ENCODE data around the gene NR6A1. TPM values are rescaled to one million over a fixed set of nuclear protein-coding genes. Genes with fewer than 3 reads are reported as not detected.

NR6A1 gene
- total RNA-seq, 2 experiments from 2014 or later, result 17.5 to 23.0 TPM

GRCh38 chr9:124754289-124754688, 16.8 kb downstream of the NR6A1 start:
- peak; percentile 25 for DNase-seq (ENCODE audit: low spot score)
- POLR2A ChIA-PET, result no interaction called here
- CTCF ChIA-PET (ENCODE audit: unreplicated experiment), result no interaction called here
- BruUV-seq (replicated peaks), result no TSS peak
- Histone ChIP-seq H4K20me1 (ENCODE audit: insufficient read depth, low read length) (peaks cover 40% of the 10 kb centered on the region), H3K4me3 (ENCODE audit: low read depth, low read length, poor library complexity, severe bottlenecking) (no peak overlapping the region), H3K4me2 (ENCODE audit: low read length) (no peak overlapping the region), H2AFZ (ENCODE audit: low read length) (no peak overlapping the region), H3K4me1 (ENCODE audit: insufficient read depth, low read length, poor library complexity, severe bottlenecking) (peaks cover 14% of the 10 kb centered on the region), H3K79me2 (ENCODE audit: insufficient read depth, low read depth, low read length) (peaks cover 94% of the 10 kb centered on the region), H3K9me2 (ENCODE audit: insufficient read depth, low read length) (no peaks in the 10 kb centered on the region), H3K27ac (ENCODE audit: low read depth, low read length, poor library complexity, severe bottlenecking) (no peak overlapping the region), H3K9me3 (ENCODE audit: low read length) (no peaks in the 10 kb centered on the region), H3K36me3 (ENCODE audit: insufficient read depth, low read length) (no peaks in the 10 kb centered on the region)
- TF ChIP-seq CTCF (conservative IDR thresholded peaks at IDR 0.05; ENCODE audit: low read length) (peak; percentile 83), EZH2phosphoT487 (IDR thresholded peaks at IDR 0.05; ENCODE audit: borderline replicate concordance, low read depth, low read length) (no peak)
- intact Hi-C loops (cut with micrococcal nuclease; ENCODE audit: unreplicated experiment), result loop anchor here (1.0 kb wide), 2 partner anchors 42 to 137 kb away; no protein-coding TSS in a partner anchor

GRCh38 chr9:124752967-124753366, 18.1 kb downstream of the NR6A1 start:
- DNase-seq (ENCODE audit: low spot score), result no peak
- intact Hi-C loops (cut with micrococcal nuclease; ENCODE audit: unreplicated experiment), result no loop called here
- H3K79me2 ChIP-seq (ENCODE audit: insufficient read depth, low read depth, low read length), result peaks cover 87% of the 10 kb centered on the region
- H4K20me1 ChIP-seq (ENCODE audit: insufficient read depth, low read length), result peaks cover 32% of the 10 kb centered on the region
- TF ChIP-seq EZH2phosphoT487 (IDR thresholded peaks at IDR 0.05; ENCODE audit: borderline replicate concordance, low read depth, low read length), result no peak
- TF ChIP-seq CTCF (conservative IDR thresholded peaks at IDR 0.05; ENCODE audit: low read length), result no peak
- no peak overlapping the region for H3K4me3 ChIP-seq (ENCODE audit: low read depth, low read length, poor library complexity, severe bottlenecking)
- no peak overlapping the region for H3K27ac ChIP-seq (ENCODE audit: low read depth, low read length, poor library complexity, severe bottlenecking)
- H3K4me1 ChIP-seq (ENCODE audit: insufficient read depth, low read length, poor library complexity, severe bottlenecking), result peaks cover 4% of the 10 kb centered on the region
- H3K36me3 ChIP-seq (ENCODE audit: insufficient read depth, low read length), result no peaks in the 10 kb centered on the region
- no peaks in the 10 kb centered on the region for H3K9me3 ChIP-seq (ENCODE audit: low read length)
- ChIA-PET CTCF (ENCODE audit: unreplicated experiment) (no interaction called here), POLR2A (no interaction called here)
- no TSS peak for BruUV-seq (replicated peaks)
- H2AFZ ChIP-seq (ENCODE audit: low read length), result no peak overlapping the region
- no peak overlapping the region for H3K4me2 ChIP-seq (ENCODE audit: low read length)
- H3K9me2 ChIP-seq (ENCODE audit: insufficient read depth, low read length), result no peaks in the 10 kb centered on the region

- Histone ChIP-seq H4K20me1 (ENCODE audit: insufficient read depth, low read length) (peaks cover 24% of the 10 kb centered on the region), H3K9me2 (ENCODE audit: insufficient read depth, low read length) (no peaks in the 10 kb centered on the region), H2AFZ (ENCODE audit: low read length) (no peak overlapping the region), H3K27ac (ENCODE audit: low read depth, low read length, poor library complexity, severe bottlenecking) (no peak overlapping the region), H3K79me2 (ENCODE audit: insufficient read depth, low read depth, low read length) (peaks cover 67% of the 10 kb centered on the region), H3K4me3 (ENCODE audit: low read depth, low read length, poor library complexity, severe bottlenecking) (no peak overlapping the region), H3K36me3 (ENCODE audit: insufficient read depth, low read length) (no peaks in the 10 kb centered on the region), H3K9me3 (ENCODE audit: low read length) (no peaks in the 10 kb centered on the region), H3K4me1 (ENCODE audit: insufficient read depth, low read length, poor library complexity, severe bottlenecking) (no peaks in the 10 kb centered on the region), H3K4me2 (ENCODE audit: low read length) (no peak overlapping the region)
- no TSS peak for BruUV-seq (replicated peaks)
- CTCF ChIA-PET (ENCODE audit: unreplicated experiment), result no interaction called here
- TF ChIP-seq EZH2phosphoT487 (IDR thresholded peaks at IDR 0.05; ENCODE audit: borderline replicate concordance, low read depth, low read length) (no peak), CTCF (conservative IDR thresholded peaks at IDR 0.05; ENCODE audit: low read length) (no peak)
- POLR2A ChIA-PET, result no interaction called here
- DNase-seq (ENCODE audit: low spot score), result no peak
- intact Hi-C loops (cut with micrococcal nuclease; ENCODE audit: unreplicated experiment), result no loop called here
These were observed 21.3 kb downstream of the NR6A1 start for GRCh38 chr9:124749781-124750180.
